Activated CD8-positive, alpha-beta memory T cell treated with anti-CD3 and anti-CD28 coated beads for 1 hour (primary cell): ENCODE measurements around the gene PLPPR5.
"Not testable (repeated sequence)": the region's sequence is repeated elsewhere in the genome, so short reads cannot be mapped to it uniquely, and the experiment has no call there.

ENCODE experiments used
- DNase-seq, 2 donors: peaks; one replicate each; pipeline ENCODE4 v3.0.0-alpha.2; 2020; ENCODE audit warnings: low read depth in 1 of 2; ENCODE audit errors: extremely low read depth in 1 of 2

PLPPR5 gene

GRCh38 chr1:99004861-99005442 lies at the start of gene PLPPR5:
PLPPR5 (minus strand) TSS chr1:99004861; CDS start chr1:99004671, 190 bp downstream.
- no peak for DNase-seq

DNA sequence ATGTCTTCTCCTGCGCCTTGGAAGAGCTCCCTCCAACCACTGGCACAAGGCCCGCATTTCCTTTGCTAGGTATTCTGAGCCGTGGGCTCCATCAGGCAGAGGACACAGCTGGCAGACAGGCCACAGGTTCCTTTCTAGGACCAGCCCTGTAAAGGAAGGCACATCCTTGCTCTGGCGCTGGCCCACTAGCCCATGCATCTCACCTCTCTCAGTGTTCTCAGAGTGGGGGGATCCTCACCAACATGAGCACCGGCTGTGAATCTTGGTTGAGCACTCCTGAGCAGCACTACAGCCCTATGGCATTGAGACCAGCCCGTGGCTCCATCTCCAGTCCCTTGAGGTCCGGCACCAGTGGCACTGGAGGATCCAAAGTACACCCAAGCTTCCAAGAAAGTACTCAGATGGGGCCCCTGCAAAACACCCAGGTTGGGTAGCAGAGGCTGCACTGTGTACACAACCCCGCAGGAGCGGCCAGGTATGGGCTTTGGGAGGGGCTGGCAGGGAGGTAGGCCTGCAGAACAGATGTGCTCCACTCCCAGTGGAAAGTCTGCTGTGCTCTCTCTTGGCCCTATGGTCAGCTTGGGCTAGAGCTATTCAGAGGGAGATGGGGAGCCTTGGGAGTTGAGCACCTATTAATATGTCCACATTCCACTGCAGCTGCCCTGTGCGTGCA lies 47.1 kb upstream of the PLPPR5 start:
- no peak for DNase-seq

DNA sequence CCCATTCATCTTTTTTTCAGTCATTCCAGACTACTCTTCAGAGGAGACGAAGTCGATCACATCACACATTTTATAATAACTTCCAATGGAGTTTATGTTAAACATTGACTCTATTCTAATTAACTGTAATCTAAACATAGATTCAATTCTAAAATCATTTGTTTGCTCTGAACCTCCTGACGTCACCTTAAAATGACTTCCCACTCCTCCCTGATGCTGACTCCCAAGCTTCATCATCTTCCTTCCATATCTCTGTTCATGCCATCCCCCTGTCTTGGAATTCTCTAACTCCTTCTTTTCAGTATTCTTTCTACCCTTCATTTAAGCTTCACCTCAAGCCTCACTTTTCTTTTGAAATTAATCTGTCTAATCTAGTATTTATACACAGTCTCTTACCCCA lies 45.1 kb upstream of the PLPPR5 start:
- DNase-seq, result no peak

DNA sequence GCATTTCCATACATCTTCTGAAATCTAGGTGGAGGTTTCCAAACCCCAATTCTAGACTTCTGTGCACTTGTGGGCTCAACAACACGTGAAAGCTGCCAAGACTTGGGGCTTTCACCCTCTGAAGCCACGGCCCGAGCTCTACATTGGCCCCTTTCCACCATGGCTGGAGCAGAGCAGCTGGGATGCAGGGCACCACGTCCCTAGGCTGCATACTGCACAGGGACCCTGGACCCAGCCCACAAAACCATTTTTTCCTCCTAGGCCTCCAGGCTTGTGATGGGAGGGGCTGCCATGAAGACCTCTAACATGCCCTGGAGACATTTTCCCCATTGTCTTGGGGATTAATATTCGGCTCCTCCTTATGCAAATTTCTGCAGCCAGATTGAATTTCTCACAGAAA lies 32.1 kb upstream of the PLPPR5 start:
- not testable (repeated sequence) for DNase-seq

- no peak for DNase-seq
These were observed 13.7 kb upstream of the PLPPR5 start for GRCh38 chr1:99018313-99018712.

DNA sequence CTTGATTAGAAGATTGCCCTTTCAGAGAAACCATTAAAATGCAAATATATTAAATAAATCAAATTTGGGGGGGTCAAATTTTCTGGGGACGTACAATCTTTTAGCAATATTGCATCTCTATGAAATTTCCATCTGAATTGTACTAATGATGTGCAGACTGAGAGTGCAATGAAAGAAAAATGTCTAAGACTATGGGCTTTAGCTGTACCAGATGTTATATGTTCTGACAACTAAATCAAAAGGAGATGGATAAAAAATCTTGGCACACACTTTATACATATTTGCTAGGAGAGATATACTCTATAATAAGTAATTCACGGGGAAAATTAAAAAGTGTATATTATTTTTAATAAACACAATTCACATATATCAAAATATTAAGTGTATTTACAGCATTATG lies 13.0 kb upstream of the PLPPR5 start:
- no peak for DNase-seq

GRCh38 chr1:99010679-99011078 lies 6.0 kb upstream of the PLPPR5 start:
- DNase-seq, result no peak

GRCh38 chr1:99007366-99007765 lies 2.7 kb upstream of the PLPPR5 start:
- no peak for DNase-seq

DNA sequence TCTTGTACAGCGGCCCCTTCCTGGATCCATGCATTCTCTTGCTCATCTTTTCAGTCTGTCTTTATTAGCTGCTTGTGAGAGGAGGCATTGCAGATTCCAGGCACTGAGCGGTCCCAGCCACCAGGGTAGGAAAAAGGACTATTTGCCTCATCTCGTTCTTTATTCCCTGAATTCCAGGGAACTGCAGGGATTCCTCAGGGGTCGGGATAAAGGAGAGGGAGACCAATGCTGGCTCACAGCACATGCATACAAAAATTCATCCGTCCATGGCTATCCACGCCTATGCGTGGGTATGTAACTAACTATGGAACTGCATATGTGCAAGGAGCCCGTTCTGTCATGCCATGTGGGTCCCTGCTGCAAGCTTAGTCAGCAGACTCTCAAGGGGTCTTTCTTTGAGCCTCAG lies 879 bp upstream of the PLPPR5 start:
- DNase-seq, result no peak

- DNase-seq, result peak in 1 of 2 donors; percentile 2
These were observed 304 bp downstream of the PLPPR5 start for GRCh38 chr1:99004254-99004860.

GRCh38 chr1:99003581-99004253 lies 944 bp downstream of the PLPPR5 start:
- no peak for DNase-seq

DNA sequence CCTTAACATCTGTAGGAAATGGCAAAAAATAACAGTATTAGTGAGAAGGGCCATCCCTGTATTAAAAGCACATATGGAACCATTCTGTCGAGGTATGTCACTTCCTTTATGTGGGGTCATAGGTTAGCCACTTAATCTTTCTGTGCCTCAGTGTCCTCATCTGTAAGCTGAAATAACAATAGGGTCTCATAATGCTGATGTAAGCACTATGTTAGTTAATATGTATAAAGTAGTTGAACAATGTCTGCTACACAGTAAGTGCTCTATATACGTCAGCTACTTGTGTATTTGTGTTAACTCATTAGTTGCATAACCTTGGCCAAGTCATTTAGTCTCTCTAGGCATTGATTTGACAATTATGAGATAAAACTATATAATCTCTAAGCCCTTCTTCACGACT lies 11.8 kb downstream of the PLPPR5 start:
- no peak for DNase-seq

- DNase-seq, result no peak
These were observed 13.3 kb downstream of the PLPPR5 start for GRCh38 chr1:98991127-98992012.

GRCh38 chr1:98989556-98989907 lies 15.1 kb downstream of the PLPPR5 start:
- no peak for DNase-seq

- no peak for DNase-seq
These were observed 15.6 kb downstream of the PLPPR5 start for GRCh38 chr1:98988904-98989555.

- no peak for DNase-seq
These were observed 19.0 kb downstream of the PLPPR5 start for GRCh38 chr1:98985687-98986086.

DNA sequence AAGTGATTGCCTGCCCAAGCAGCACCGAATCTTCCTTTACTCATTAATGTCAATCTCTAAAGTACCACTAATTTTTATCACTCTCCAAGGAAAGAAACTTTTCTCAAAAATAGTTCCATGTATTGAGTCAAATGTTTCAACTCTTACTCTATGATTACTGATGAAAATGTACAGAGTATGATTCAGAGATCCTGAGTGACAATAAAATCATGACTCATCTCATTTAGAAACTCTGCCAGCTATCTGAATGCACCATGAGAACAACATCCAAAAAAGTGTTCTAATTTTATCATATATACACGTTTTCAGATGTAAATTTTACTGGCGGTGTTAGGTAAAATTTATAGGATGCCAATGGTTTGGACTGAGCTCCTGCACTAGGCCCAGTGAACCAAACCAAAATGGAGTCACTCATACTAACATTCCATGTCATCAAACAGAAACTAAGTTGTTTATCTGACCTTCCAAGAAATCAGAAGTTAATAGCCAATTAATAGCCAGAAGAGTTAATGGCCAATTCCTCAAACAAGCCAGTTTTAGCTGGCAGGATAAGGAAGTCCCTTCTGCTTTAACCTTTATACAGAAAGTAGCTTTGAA lies 22.6 kb downstream of the PLPPR5 start:
- no peak for DNase-seq

DNA sequence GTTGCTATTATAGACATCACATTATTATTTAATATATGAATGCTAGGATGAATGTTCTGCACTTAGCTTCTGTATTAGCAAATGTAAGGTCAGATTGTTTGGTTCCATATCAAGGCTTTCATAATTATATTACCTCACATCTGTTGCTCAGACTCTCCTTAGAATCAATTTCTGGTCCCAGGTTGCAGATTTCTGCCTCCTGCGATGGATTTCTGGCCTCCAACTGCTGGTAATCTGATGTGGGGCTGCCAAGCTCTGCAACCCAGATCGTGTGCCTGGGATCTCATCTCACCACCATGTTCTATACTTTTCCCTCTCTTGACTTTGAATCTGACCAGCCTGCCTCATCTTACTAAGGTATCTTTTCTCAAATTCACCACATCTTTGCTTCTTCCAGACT lies 25.2 kb downstream of the PLPPR5 start:
- no peak for DNase-seq

GRCh38 chr1:98975810-98976209 lies 28.9 kb downstream of the PLPPR5 start:
- DNase-seq, result no peak

GRCh38 chr1:98975113-98975512 lies 29.5 kb downstream of the PLPPR5 start:
- DNase-seq, result no peak
